Measurements from ENCODE around the gene MYB. TPM values are rescaled to one million over a fixed set of nuclear protein-coding genes. Genes with fewer than 3 reads are reported as not detected.
"Not testable (repeated sequence)": the region's sequence is repeated elsewhere in the genome, so short reads cannot be mapped to it uniquely, and the experiment has no call there.

MYB gene
- total RNA-seq, 4 donors from 2014 or later = 10.0 to 47.0 (median 14.7) TPM

DNA sequence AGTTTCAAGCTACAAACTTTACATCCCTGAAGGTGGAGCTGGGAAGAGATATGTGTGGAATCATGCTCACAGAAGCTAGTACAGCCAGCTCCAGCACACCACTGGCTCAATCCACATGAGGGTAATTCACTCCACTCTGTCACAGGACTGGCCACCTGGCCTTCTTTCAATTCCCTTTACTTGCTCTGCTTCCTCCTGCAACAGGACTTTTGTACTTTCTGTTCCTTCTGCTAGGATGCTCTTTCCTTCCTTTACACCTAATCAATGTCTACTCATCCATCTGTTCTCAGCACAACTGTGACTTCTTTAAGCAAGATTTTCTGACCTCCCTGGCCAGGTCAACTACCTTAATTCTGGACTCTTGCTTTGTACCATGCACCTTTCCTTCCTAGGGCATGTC lies 39.4 kb upstream of the MYB start:
- no peak for DNase-seq
- Histone ChIP-seq H3K4me1 (peaks cover 0 to 2% (median 0%) of the 10 kb centered on the region in 4 donors), H3K4me3 (no peak overlapping the region), H3K9me3 (no peaks in the 10 kb centered on the region), H3K36me3 (no peaks in the 10 kb centered on the region), H3K27me3 (no peaks in the 10 kb centered on the region), H3K27ac (no peak overlapping the region)
- TF ChIP-seq POLR2A (IDR thresholded peaks at IDR 0.05) = no peak
- TF ChIP-seq, protein P1, sequence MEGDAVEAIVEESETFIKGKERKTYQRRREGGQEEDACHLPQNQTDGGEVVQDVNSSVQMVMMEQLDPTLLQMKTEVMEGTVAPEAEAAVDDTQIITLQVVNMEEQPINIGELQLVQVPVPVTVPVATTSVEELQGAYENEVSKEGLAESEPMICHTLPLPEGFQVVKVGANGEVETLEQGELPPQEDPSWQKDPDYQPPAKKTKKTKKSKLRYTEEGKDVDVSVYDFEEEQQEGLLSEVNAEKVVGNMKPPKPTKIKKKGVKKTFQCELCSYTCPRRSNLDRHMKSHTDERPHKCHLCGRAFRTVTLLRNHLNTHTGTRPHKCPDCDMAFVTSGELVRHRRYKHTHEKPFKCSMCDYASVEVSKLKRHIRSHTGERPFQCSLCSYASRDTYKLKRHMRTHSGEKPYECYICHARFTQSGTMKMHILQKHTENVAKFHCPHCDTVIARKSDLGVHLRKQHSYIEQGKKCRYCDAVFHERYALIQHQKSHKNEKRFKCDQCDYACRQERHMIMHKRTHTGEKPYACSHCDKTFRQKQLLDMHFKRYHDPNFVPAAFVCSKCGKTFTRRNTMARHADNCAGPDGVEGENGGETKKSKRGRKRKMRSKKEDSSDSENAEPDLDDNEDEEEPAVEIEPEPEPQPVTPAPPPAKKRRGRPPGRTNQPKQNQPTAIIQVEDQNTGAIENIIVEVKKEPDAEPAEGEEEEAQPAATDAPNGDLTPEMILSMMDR (IDR thresholded peaks at IDR 0.05) = no peak

DNA sequence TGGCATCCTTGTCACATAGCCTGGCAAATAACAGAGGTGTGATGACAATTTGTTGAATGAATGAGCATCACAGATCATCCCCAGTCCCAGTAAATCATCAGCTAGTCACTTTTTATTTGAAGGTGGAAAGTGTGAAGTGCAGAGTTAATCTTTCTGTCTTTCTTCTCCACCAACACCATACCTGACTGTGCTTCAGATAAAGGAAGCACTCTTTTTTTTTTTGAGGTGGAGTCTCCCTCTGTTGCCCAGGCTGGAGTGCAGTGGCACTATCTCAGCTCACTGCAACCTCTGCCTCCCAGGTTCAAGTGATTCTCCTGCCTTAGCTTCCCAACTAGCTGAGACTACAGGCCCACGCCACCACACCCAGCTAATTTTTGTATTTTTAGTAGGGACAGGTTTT lies 38.9 kb upstream of the MYB start:
- not testable (repeated sequence) for H3K4me1 ChIP-seq, H3K36me3 ChIP-seq, H3K4me3 ChIP-seq, H3K27me3 ChIP-seq, H3K27ac ChIP-seq, H3K9me3 ChIP-seq, DNase-seq

DNA sequence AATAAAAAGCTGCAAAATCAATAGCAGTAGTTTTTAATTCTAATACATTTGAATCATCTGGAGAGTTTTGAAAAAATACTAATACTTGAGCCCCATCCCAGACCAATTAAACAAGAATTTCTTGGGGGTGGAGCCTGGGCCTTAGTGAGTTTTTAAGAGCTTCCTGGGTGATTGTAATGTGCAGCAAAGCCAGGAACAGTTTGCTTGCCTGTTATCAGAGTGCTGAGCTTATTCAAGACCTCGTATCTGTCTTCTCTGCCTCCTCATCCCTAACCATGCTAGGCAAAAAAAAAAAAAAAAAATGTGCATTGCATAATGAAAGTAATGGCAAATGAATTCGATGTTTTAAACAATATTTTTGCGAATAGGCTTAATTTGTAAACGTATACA lies 36.4 kb upstream of the MYB start:
- peaks cover 0 to 2% (median 0%) of the 10 kb centered on the region in 4 donors for H3K4me1 ChIP-seq
- H3K36me3 ChIP-seq = no peaks in the 10 kb centered on the region
- H3K27me3 ChIP-seq = no peaks in the 10 kb centered on the region
- DNase-seq = no peak
- no peak overlapping the region for H3K4me3 ChIP-seq
- no peak overlapping the region for H3K27ac ChIP-seq
- H3K9me3 ChIP-seq = no peaks in the 10 kb centered on the region
- no peak for TF ChIP-seq POLR2A (IDR thresholded peaks at IDR 0.05)
- TF ChIP-seq, protein P1 (IDR thresholded peaks at IDR 0.05) = no peak

DNA sequence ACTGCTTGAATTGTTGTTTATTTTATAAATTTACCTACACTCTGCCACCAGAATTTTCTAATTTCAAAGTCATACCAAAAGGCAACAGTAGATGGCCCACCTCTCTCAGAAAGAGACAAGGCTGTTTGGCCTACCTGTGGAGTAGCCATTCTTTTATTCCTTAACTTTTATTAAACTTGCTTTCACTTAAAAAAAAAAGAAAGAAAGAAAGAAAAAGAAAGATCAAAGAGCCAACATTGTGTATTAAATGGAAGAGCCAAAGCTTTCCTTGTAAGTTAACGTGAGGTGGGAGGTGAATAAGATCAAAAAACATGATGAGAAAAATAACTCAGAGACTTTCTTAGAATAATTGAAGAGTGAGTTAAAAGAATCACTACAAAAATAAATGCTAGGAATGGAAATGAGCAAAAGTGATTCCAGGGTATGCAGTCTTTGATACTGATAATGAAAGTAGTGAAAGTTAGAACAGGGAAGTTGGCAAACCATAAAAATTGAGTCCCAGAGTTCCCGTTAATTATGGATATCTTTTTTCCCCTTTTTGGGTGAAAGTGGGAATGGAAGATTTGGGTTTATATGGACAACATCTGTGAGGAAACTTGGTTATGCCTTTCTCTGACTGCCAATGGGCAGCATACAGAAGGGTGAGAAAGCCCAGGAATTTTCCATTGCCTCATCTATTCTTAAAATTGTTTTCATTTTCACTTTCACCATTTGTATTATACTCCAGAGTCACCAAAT lies 35.9 kb upstream of the MYB start:
- Histone ChIP-seq H3K27me3 (no peaks in the 10 kb centered on the region), H3K4me3 (no peak overlapping the region), H3K36me3 (no peaks in the 10 kb centered on the region), H3K27ac (no peak overlapping the region), H3K9me3 (no peaks in the 10 kb centered on the region), H3K4me1 (peaks cover 0 to 2% (median 0%) of the 10 kb centered on the region in 4 donors)
- TF ChIP-seq POLR2A (IDR thresholded peaks at IDR 0.05) = no peak
- TF ChIP-seq, protein P1 (IDR thresholded peaks at IDR 0.05) = peak in 5 of 6 experiments; percentile 16 to 82 (median 78)
- no peak for DNase-seq

DNA sequence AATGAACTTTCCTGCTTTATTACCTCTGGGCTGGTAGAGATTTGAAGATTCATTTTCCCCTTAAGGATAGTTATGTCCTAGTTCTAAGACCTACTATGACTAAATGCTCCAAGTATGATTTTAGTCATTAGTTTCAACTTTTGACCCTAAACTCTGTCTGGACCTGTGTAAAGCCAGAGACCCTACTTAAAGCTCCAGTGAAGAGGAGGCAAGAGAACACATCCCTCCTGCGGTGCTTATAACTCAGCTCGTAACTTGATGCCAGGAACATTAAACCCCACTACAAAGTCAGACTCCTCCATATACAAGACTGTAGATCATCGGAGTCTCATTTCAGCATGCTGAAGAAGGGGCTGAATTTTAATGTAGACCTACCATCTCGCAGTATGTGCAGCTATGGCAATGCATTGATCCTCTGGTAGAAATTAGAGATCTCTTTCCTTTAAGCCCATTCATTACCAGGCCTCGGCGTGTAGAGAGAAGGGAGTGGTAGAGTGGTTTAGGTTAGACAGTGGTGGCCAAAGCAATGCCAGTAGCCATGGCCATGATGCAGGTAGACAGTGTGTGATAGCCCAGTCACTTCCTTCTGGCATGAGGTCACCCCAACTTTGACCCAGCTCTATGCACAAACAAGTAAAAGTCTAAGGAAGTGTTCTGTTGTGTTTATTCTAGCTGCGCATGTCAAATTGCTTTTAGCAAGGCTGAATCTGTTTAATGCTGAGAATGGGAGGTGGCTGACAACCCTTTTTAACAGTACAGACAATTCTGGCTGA lies 34.8 kb upstream of the MYB start:
- Histone ChIP-seq H3K9me3 (no peaks in the 10 kb centered on the region), H3K36me3 (no peaks in the 10 kb centered on the region), H3K4me1 (peaks cover 0 to 2% (median 0%) of the 10 kb centered on the region in 4 donors), H3K27ac (no peak overlapping the region), H3K4me3 (no peak overlapping the region), H3K27me3 (no peaks in the 10 kb centered on the region)
- no peak for DNase-seq
- TF ChIP-seq POLR2A (IDR thresholded peaks at IDR 0.05) = no peak
- TF ChIP-seq, protein P1 (IDR thresholded peaks at IDR 0.05) = no peak

Data from Peyer's patch (tissue), 4 donors.